ENCODE results near the gene IL1RL2.

IL1RL2 gene

DNA sequence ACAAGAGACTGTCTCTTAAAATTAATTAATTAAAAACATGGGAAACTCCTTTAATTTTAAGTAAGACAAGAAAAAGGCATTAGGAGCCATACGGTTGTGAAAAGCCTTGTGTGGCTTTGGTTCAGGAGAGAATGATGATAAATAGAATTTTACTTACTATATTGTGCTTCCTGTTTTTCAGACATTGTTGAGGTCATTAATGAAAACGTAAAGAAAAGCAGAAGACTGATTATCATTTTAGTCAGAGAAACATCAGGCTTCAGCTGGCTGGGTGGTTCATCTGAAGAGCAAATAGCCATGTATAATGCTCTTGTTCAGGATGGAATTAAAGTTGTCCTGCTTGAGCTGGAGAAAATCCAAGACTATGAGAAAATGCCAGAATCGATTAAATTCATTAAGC, 10.7 kb upstream of the IL1RL2 start:
- Histone ChIP-seq H3F3A (ENCODE audit: low read depth) (no peaks in the 10 kb centered on the region), H3K9ac (ENCODE audit: low read depth, low read length, poor library complexity, severe bottlenecking) (no peak overlapping the region), H4K20me1 (ENCODE audit: insufficient read depth, low read length, poor library complexity, severe bottlenecking) (no peaks in the 10 kb centered on the region), H3K9me2 (replicated peaks; ENCODE audit: low read depth, low read length) (no peaks in the 10 kb centered on the region), H3K79me2 (ENCODE audit: insufficient read depth, low read length) (no peaks in the 10 kb centered on the region), H2AFZ (ENCODE audit: low read length) (no peak overlapping the region), H3K36me3 (ENCODE audit: insufficient read depth, low read length) (no peaks in the 10 kb centered on the region), H3K9me3 (ENCODE audit: insufficient read depth, low read depth, low read length) (no peaks in the 10 kb centered on the region), H3K4me1 (ENCODE audit: insufficient read depth, low read length, poor library complexity, severe bottlenecking) (no peaks in the 10 kb centered on the region), H3K4me2 (ENCODE audit: low read depth, low read length, poor library complexity, severe bottlenecking) (no peak overlapping the region), H3K4me3 (ENCODE audit: low read length, poor library complexity, severe bottlenecking) (no peak overlapping the region), H3K27me3 (ENCODE audit: insufficient read depth, low read length, poor library complexity, severe bottlenecking) (no peaks in the 10 kb centered on the region)
- TF ChIP-seq CTCF (conservative IDR thresholded peaks at IDR 0.05; ENCODE audit: low read length) (no peak), EZH2phosphoT487 (IDR thresholded peaks at IDR 0.05; ENCODE audit: borderline replicate concordance) (no peak)

- Histone ChIP-seq H3K9me3 (ENCODE audit: insufficient read depth, low read depth, low read length) (no peaks in the 10 kb centered on the region), H3K4me1 (ENCODE audit: insufficient read depth, low read length, poor library complexity, severe bottlenecking) (no peaks in the 10 kb centered on the region), H4K20me1 (ENCODE audit: insufficient read depth, low read length, poor library complexity, severe bottlenecking) (no peaks in the 10 kb centered on the region), H2AFZ (ENCODE audit: low read length) (no peak overlapping the region), H3K4me2 (ENCODE audit: low read depth, low read length, poor library complexity, severe bottlenecking) (no peak overlapping the region), H3K27me3 (ENCODE audit: insufficient read depth, low read length, poor library complexity, severe bottlenecking) (no peaks in the 10 kb centered on the region), H3K9me2 (replicated peaks; ENCODE audit: low read depth, low read length) (no peaks in the 10 kb centered on the region), H3K4me3 (ENCODE audit: low read length, poor library complexity, severe bottlenecking) (no peak overlapping the region), H3F3A (ENCODE audit: low read depth) (no peaks in the 10 kb centered on the region), H3K36me3 (ENCODE audit: insufficient read depth, low read length) (no peaks in the 10 kb centered on the region), H3K9ac (ENCODE audit: low read depth, low read length, poor library complexity, severe bottlenecking) (no peak overlapping the region), H3K79me2 (ENCODE audit: insufficient read depth, low read length) (no peaks in the 10 kb centered on the region)
- TF ChIP-seq CTCF (conservative IDR thresholded peaks at IDR 0.05; ENCODE audit: low read length) (no peak), EZH2phosphoT487 (IDR thresholded peaks at IDR 0.05; ENCODE audit: borderline replicate concordance) (no peak)
Observed at GRCh38 chr2:102177814-102178478, 8.9 kb upstream of the IL1RL2 start.

DNA sequence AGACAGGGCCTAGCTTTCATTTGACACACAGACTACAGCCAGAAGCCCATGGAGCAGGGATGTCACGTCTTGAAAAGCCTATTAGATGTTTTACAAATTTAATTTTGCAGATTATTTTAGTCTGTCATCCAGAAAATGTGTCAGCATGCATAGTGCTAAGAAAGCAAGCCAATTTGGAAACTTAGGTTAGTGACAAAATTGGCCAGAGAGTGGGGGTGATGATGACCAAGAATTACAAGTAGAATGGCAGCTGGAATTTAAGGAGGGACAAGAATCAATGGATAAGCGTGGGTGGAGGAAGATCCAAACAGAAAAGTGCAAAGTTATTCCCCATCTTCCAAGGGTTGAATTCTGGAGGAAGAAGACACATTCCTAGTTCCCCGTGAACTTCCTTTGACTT, 7.8 kb upstream of the IL1RL2 start:
- Histone ChIP-seq H3K4me2 (ENCODE audit: low read depth, low read length, poor library complexity, severe bottlenecking) (no peak overlapping the region), H3K4me1 (ENCODE audit: insufficient read depth, low read length, poor library complexity, severe bottlenecking) (no peaks in the 10 kb centered on the region), H3K9me3 (ENCODE audit: insufficient read depth, low read depth, low read length) (no peaks in the 10 kb centered on the region), H3K27me3 (ENCODE audit: insufficient read depth, low read length, poor library complexity, severe bottlenecking) (no peaks in the 10 kb centered on the region), H3K79me2 (ENCODE audit: insufficient read depth, low read length) (no peaks in the 10 kb centered on the region), H3K9ac (ENCODE audit: low read depth, low read length, poor library complexity, severe bottlenecking) (no peak overlapping the region), H3F3A (ENCODE audit: low read depth) (no peaks in the 10 kb centered on the region), H3K36me3 (ENCODE audit: insufficient read depth, low read length) (no peaks in the 10 kb centered on the region), H3K9me2 (replicated peaks; ENCODE audit: low read depth, low read length) (no peaks in the 10 kb centered on the region), H3K4me3 (ENCODE audit: low read length, poor library complexity, severe bottlenecking) (no peak overlapping the region), H4K20me1 (ENCODE audit: insufficient read depth, low read length, poor library complexity, severe bottlenecking) (no peaks in the 10 kb centered on the region), H2AFZ (ENCODE audit: low read length) (no peak overlapping the region)
- TF ChIP-seq CTCF (conservative IDR thresholded peaks at IDR 0.05; ENCODE audit: low read length) (no peak), EZH2phosphoT487 (IDR thresholded peaks at IDR 0.05; ENCODE audit: borderline replicate concordance) (no peak)

All from Loucy (cell line).